ENCODE results near the gene DLGAP4.

DLGAP4 gene

GRCh38 chr20:36315545-36316351 is 9.6 kb downstream of the DLGAP4 start:
- no peaks in the 10 kb centered on the region for H4K20me1 ChIP-seq (ENCODE audit: insufficient read depth)
- H3K4me3 ChIP-seq (IDR thresholded peaks at IDR 0.05; ENCODE audit: insufficient read depth, low read depth, low read length): no peak overlapping the region
- H3K79me2 ChIP-seq (ENCODE audit: insufficient read depth, low read depth): no peaks in the 10 kb centered on the region
- H3K27me3 ChIP-seq (ENCODE audit: insufficient read depth, low read depth): peaks cover 61% of the 10 kb centered on the region
- no peak overlapping the region for H3K9ac ChIP-seq
- H3K4me2 ChIP-seq: no peak overlapping the region
- no peak overlapping the region for H2AFZ ChIP-seq (ENCODE audit: low read depth)
- H3K27ac ChIP-seq: no peak overlapping the region
- no peaks in the 10 kb centered on the region for H3K36me3 ChIP-seq (ENCODE audit: insufficient read depth)
- no peaks in the 10 kb centered on the region for H3K4me1 ChIP-seq (ENCODE audit: low read depth, poor library complexity, severe bottlenecking)
- TF ChIP-seq CTCF (conservative IDR thresholded peaks at IDR 0.05; ENCODE audit: low read depth, low read length): no peak

GRCh38 chr20:36317675-36318074 is 11.5 kb downstream of the DLGAP4 start:
- Histone ChIP-seq H3K27ac (no peak overlapping the region), H2AFZ (ENCODE audit: low read depth) (no peak overlapping the region), H4K20me1 (ENCODE audit: insufficient read depth) (no peaks in the 10 kb centered on the region), H3K9ac (no peak overlapping the region), H3K4me3 (IDR thresholded peaks at IDR 0.05; ENCODE audit: insufficient read depth, low read depth, low read length) (no peak overlapping the region), H3K79me2 (ENCODE audit: insufficient read depth, low read depth) (no peaks in the 10 kb centered on the region), H3K4me2 (no peak overlapping the region), H3K27me3 (ENCODE audit: insufficient read depth, low read depth) (peaks cover 55% of the 10 kb centered on the region), H3K36me3 (ENCODE audit: insufficient read depth) (no peaks in the 10 kb centered on the region), H3K4me1 (ENCODE audit: low read depth, poor library complexity, severe bottlenecking) (no peaks in the 10 kb centered on the region)
- no peak for TF ChIP-seq CTCF (conservative IDR thresholded peaks at IDR 0.05; ENCODE audit: low read depth, low read length)

- no peak overlapping the region for H3K27ac ChIP-seq
- TF ChIP-seq CTCF (conservative IDR thresholded peaks at IDR 0.05; ENCODE audit: low read depth, low read length): no peak
- no peaks in the 10 kb centered on the region for H3K79me2 ChIP-seq (ENCODE audit: insufficient read depth, low read depth)
- H3K4me2 ChIP-seq: no peak overlapping the region
- peaks cover 55% of the 10 kb centered on the region for H3K27me3 ChIP-seq (ENCODE audit: insufficient read depth, low read depth)
- H3K4me3 ChIP-seq (IDR thresholded peaks at IDR 0.05; ENCODE audit: insufficient read depth, low read depth, low read length): no peak overlapping the region
- no peaks in the 10 kb centered on the region for H3K4me1 ChIP-seq (ENCODE audit: low read depth, poor library complexity, severe bottlenecking)
- H2AFZ ChIP-seq (ENCODE audit: low read depth): no peak overlapping the region
- no peaks in the 10 kb centered on the region for H3K36me3 ChIP-seq (ENCODE audit: insufficient read depth)
- no peak overlapping the region for H3K9ac ChIP-seq
- no peaks in the 10 kb centered on the region for H4K20me1 ChIP-seq (ENCODE audit: insufficient read depth)
These were observed 12.0 kb downstream of the DLGAP4 start for GRCh38 chr20:36318166-36318565.

- H3K79me2 ChIP-seq (ENCODE audit: insufficient read depth, low read depth): no peaks in the 10 kb centered on the region
- no peak overlapping the region for H3K27ac ChIP-seq
- H3K4me3 ChIP-seq (IDR thresholded peaks at IDR 0.05; ENCODE audit: insufficient read depth, low read depth, low read length): no peak overlapping the region
- no peak overlapping the region for H2AFZ ChIP-seq (ENCODE audit: low read depth)
- H4K20me1 ChIP-seq (ENCODE audit: insufficient read depth): no peaks in the 10 kb centered on the region
- H3K27me3 ChIP-seq (ENCODE audit: insufficient read depth, low read depth): peaks cover 59% of the 10 kb centered on the region
- H3K36me3 ChIP-seq (ENCODE audit: insufficient read depth): no peaks in the 10 kb centered on the region
- H3K4me2 ChIP-seq: no peak overlapping the region
- no peak for TF ChIP-seq CTCF (conservative IDR thresholded peaks at IDR 0.05; ENCODE audit: low read depth, low read length)
- H3K9ac ChIP-seq: no peak overlapping the region
- H3K4me1 ChIP-seq (ENCODE audit: low read depth, poor library complexity, severe bottlenecking): no peaks in the 10 kb centered on the region
These were observed 13.5 kb downstream of the DLGAP4 start for GRCh38 chr20:36319356-36320260.
